ENCODE data around the gene USP5.
A peak's percentile ranks its signal among the peaks of the same experiment; 100 is the strongest.
"Not testable (repeated sequence)": the region's sequence is repeated elsewhere in the genome, so short reads cannot be mapped to it uniquely, and the experiment has no call there.

USP5 gene

GRCh38 chr12:6863033-6863432 is 11.1 kb downstream of the USP5 start:
- Histone ChIP-seq H3K36me3 (ENCODE audit: insufficient read depth, low read length) (peaks cover 61% of the 10 kb centered on the region), H3K9me3 (ENCODE audit: low read depth, low read length) (no peaks in the 10 kb centered on the region), H3K4me3 (no peak overlapping the region), H3K9ac (ENCODE audit: insufficient read length) (no peak overlapping the region), H3K27ac (no peak overlapping the region)
- TF ChIP-seq EZH2 (IDR thresholded peaks at IDR 0.05): no peak
- no peak for TF ChIP-seq FOXP2 (optimal IDR thresholded peaks at IDR 0.05; ENCODE audit: control extremely low read depth, extremely low read length, insufficient read depth)
- TF ChIP-seq POLR2AphosphoS5 (IDR thresholded peaks at IDR 0.05; ENCODE audit: borderline replicate concordance, low read depth, low read length): no peak
- DNase-seq (ENCODE audit: low read depth, low spot score): no peak

GRCh38 chr12:6863586-6864321 is 11.8 kb downstream of the USP5 start:
- H3K9me3 ChIP-seq (ENCODE audit: low read depth, low read length): no peaks in the 10 kb centered on the region
- H3K36me3 ChIP-seq (ENCODE audit: insufficient read depth, low read length): peaks cover 54% of the 10 kb centered on the region
- no peak for TF ChIP-seq FOXP2 (optimal IDR thresholded peaks at IDR 0.05; ENCODE audit: control extremely low read depth, extremely low read length, insufficient read depth)
- TF ChIP-seq EZH2 (IDR thresholded peaks at IDR 0.05): no peak
- TF ChIP-seq POLR2AphosphoS5 (IDR thresholded peaks at IDR 0.05; ENCODE audit: borderline replicate concordance, low read depth, low read length): no peak
- H3K9ac ChIP-seq (ENCODE audit: insufficient read length): no peak overlapping the region
- H3K27ac ChIP-seq: no peak overlapping the region
- DNase-seq (ENCODE audit: low read depth, low spot score): no peak
- no peak overlapping the region for H3K4me3 ChIP-seq

GRCh38 chr12:6865307-6865706 is 13.4 kb downstream of the USP5 start:
- not testable (repeated sequence) for DNase-seq (ENCODE audit: low read depth, low spot score); H3K9me3 ChIP-seq (ENCODE audit: low read depth, low read length); H3K4me3 ChIP-seq; H3K27ac ChIP-seq; H3K9ac ChIP-seq (ENCODE audit: insufficient read length)
- peaks cover 54% of the 10 kb centered on the region for H3K36me3 ChIP-seq (ENCODE audit: insufficient read depth, low read length)

GRCh38 chr12:6866163-6866919 is 14.4 kb downstream of the USP5 start:
- H3K4me3 ChIP-seq: peak overlapping the region; percentile 97

GRCh38 chr12:6866920-6867412 is 15.0 kb downstream of the USP5 start:
- Histone ChIP-seq H3K27ac (no peak overlapping the region; the same call in 1 of the 2 replicates), H3K36me3 (ENCODE audit: insufficient read depth, low read length) (peaks cover 45% of the 10 kb centered on the region), H3K4me3 (peak overlapping the region; percentile 97), H3K9ac (ENCODE audit: insufficient read length) (peak overlapping the region; percentile 63), H3K9me3 (ENCODE audit: low read depth, low read length) (no peaks in the 10 kb centered on the region)
- no peak for DNase-seq (ENCODE audit: low read depth, low spot score)
- no peak for TF ChIP-seq FOXP2 (optimal IDR thresholded peaks at IDR 0.05; ENCODE audit: control extremely low read depth, extremely low read length, insufficient read depth)
- no peak; the same call in 1 of the 2 replicates for TF ChIP-seq POLR2AphosphoS5 (IDR thresholded peaks at IDR 0.05; ENCODE audit: borderline replicate concordance, low read depth, low read length)
- no peak for TF ChIP-seq EZH2 (IDR thresholded peaks at IDR 0.05)

More at GRCh38 chr12:6866163-6866919, 14.4 kb downstream of the USP5 start:
- no peak for DNase-seq (ENCODE audit: low read depth, low spot score)
- Histone ChIP-seq H3K9ac (ENCODE audit: insufficient read length) (no peak overlapping the region), H3K36me3 (ENCODE audit: insufficient read depth, low read length) (peaks cover 52% of the 10 kb centered on the region), H3K9me3 (ENCODE audit: low read depth, low read length) (no peaks in the 10 kb centered on the region), H3K27ac (no peak overlapping the region)
- TF ChIP-seq EZH2 (IDR thresholded peaks at IDR 0.05) (no peak), FOXP2 (optimal IDR thresholded peaks at IDR 0.05; ENCODE audit: control extremely low read depth, extremely low read length, insufficient read depth) (no peak), POLR2AphosphoS5 (IDR thresholded peaks at IDR 0.05; ENCODE audit: borderline replicate concordance, low read depth, low read length) (no peak)

GRCh38 chr12:6867413-6868210 is 15.7 kb downstream of the USP5 start, which contains the start of gene TPI1:
Gene TPI1 (plus strand): TSS chr12:6867531. CDS start chr12:6867567, 36 bp downstream.
- H3K36me3 ChIP-seq (ENCODE audit: insufficient read depth, low read length): peaks cover 40% of the 10 kb centered on the region
- DNase-seq (ENCODE audit: low read depth, low spot score): no peak
- TF ChIP-seq POLR2AphosphoS5 (IDR thresholded peaks at IDR 0.05; ENCODE audit: borderline replicate concordance, low read depth, low read length) (peak; percentile 98), EZH2 (IDR thresholded peaks at IDR 0.05) (no peak), FOXP2 (optimal IDR thresholded peaks at IDR 0.05; ENCODE audit: control extremely low read depth, extremely low read length, insufficient read depth) (peak; percentile 25)

GRCh38 chr12:6868211-6869048 is 16.5 kb downstream of the USP5 start:
- no peak; the same call in 1 of the 2 replicates for TF ChIP-seq POLR2AphosphoS5 (IDR thresholded peaks at IDR 0.05; ENCODE audit: borderline replicate concordance, low read depth, low read length)
- no peak for TF ChIP-seq FOXP2 (optimal IDR thresholded peaks at IDR 0.05; ENCODE audit: control extremely low read depth, extremely low read length, insufficient read depth)
- no peak for TF ChIP-seq EZH2 (IDR thresholded peaks at IDR 0.05)
- peaks cover 33% of the 10 kb centered on the region for H3K36me3 ChIP-seq (ENCODE audit: insufficient read depth, low read length)
- DNase-seq (ENCODE audit: low read depth, low spot score): no peak

More at GRCh38 chr12:6867413-6868210, 15.7 kb downstream of the USP5 start, which contains the start of gene TPI1:
- Histone ChIP-seq H3K4me3 (peak within 1 kb of the TSS; percentile 97), H3K9me3 (ENCODE audit: low read depth, low read length) (no peaks in the 10 kb centered on the region), H3K27ac (peak within 1 kb of the TSS; percentile 88), H3K9ac (ENCODE audit: insufficient read length) (peak within 1 kb of the TSS; percentile 97)

More at GRCh38 chr12:6868211-6869048, 16.5 kb downstream of the USP5 start:
- peak overlapping the region; percentile 97 for H3K4me3 ChIP-seq
- no peaks in the 10 kb centered on the region for H3K9me3 ChIP-seq (ENCODE audit: low read depth, low read length)
- H3K9ac ChIP-seq (ENCODE audit: insufficient read length): peak overlapping the region; percentile 97
- peak overlapping the region; percentile 88 for H3K27ac ChIP-seq

Measured in SK-N-MC (cell line).